Heart left ventricle (tissue), 13 donors: ENCODE data around the gene CUZD1.

ENCODE experiments used
- CTCF ChIP-seq, 12 donors: fragments of 200-600 bp; sonication (generic) in 4 of 12; IDR thresholded peaks; one replicate each; pipeline versions ENCODE4 v1.5.0 to v1.8.0; 2018 to 2022; ENCODE audit warnings: antibody characterized with exemption in 12 of 12, mild to moderate bottlenecking in 5 of 12
- POLR2A ChIP-seq, 2 donors: fragments of 450-650 bp; IDR thresholded peaks; one replicate each; pipeline ENCODE4 v1.6.1; 2017; ENCODE audit warnings: antibody characterized with exemption in 2 of 2, mild to moderate bottlenecking in 2 of 2, moderate library complexity in 2 of 2
- donor health status: ischemic (EF 13 %, LVEDD 7.1; RV severe dilation, severe dysfunction).
- donor health status: DM: no; HTN: yes; CAD: no.
- donor health status: DM: no; HTN: no; CAD: no.
- donor health status: ischemic (EF 25% LVEDD 6.9; RV normal size, moderate dysfunction).
- donor health status: ischemic (EF 25% LVEDD 5.7; RV mildly dilated, moderate dysfunction).
- donor health status: ischemic (EF 35%, LVEDD 5.7; RV mildly dilated, moderate dysfunction).
- donor health status: nonischemic (EF 11% LVEDD 7.7; RV severe dilation, severe dysfunction).
- donor health status: DM: yes; HTN: yes; CAD: no.
- donor health status: PGD.
- donor health status: ischemic (EF 29% LVEDD 5.4; RV normal size, mild dysfunction).
- donor health status: nonischemic (EF 23%, LVEDD 6.1; RV moderate dilation, normal function).

DNA sequence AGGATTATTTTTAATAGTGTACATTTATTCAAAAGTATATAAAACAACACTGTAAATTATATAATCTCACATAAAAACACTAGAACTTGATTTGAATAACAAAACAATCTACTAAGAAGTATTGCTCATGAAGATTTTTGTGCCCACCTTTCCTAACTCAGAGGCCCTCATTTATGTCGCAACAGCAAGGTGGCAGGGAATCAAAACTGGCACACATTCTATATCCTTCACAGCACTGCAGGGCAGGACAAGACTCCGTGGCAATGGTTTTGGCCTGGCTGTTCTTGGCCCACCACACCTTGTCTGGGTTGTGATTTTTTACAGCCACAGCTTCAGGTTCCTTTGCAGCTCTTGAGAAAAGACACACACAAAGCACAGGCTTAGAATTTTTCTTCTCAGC lies 3.4 kb upstream of the CUZD1 start:
- TF ChIP-seq CTCF (IDR thresholded peaks at IDR 0.05) (no peak), POLR2A (IDR thresholded peaks at IDR 0.05) (no peak)
